LNCaP clone FGC (cell line): Measurements from ENCODE around the gene APOL2.
"Not testable (repeated sequence)": the region's sequence is repeated elsewhere in the genome, so short reads cannot be mapped to it uniquely, and the experiment has no call there.

ENCODE experiments used
- DNase-seq: peaks from one replicate; pipeline ENCODE4 v3.0.0-alpha.2; 2011; ENCODE audit warnings: low read depth
- H3K4me3 ChIP-seq: 2 replicates; pipeline ENCODE4 v1.5.1; 2011; ENCODE audit warnings: mild to moderate bottlenecking, low read depth, low read length, control low read depth
- CTCF ChIP-seq: IDR thresholded peaks from 2 replicates; pipeline ENCODE4 v1.5.1; 2012; ENCODE audit warnings: mild to moderate bottlenecking; ENCODE audit not compliant: control insufficient read depth, insufficient read depth; ENCODE audit errors: extremely low read depth

The APOL2 gene

GRCh38 chr22:36211237-36211861, 28.0 kb downstream of the APOL2 start:
- no peak for TF ChIP-seq CTCF
- no peak for DNase-seq
- H3K4me3 ChIP-seq: no peak overlapping the region

GRCh38 chr22:36210224-36210623, 29.1 kb downstream of the APOL2 start:
- TF ChIP-seq CTCF: no peak
- H3K4me3 ChIP-seq: no peak overlapping the region
- DNase-seq: no peak

GRCh38 chr22:36209488-36209908, 29.8 kb downstream of the APOL2 start:
- not testable (repeated sequence) for H3K4me3 ChIP-seq, DNase-seq

GRCh38 chr22:36208914-36209313, 30.4 kb downstream of the APOL2 start:
- no peak for TF ChIP-seq CTCF
- H3K4me3 ChIP-seq: no peak overlapping the region
- no peak for DNase-seq

GRCh38 chr22:36208162-36208765, 31.1 kb downstream of the APOL2 start:
- no peak for DNase-seq
- no peak for TF ChIP-seq CTCF
- H3K4me3 ChIP-seq: no peak overlapping the region

GRCh38 chr22:36206255-36206654, 33.1 kb downstream of the APOL2 start:
- DNase-seq: no peak

GRCh38 chr22:36205573-36205972, 33.8 kb downstream of the APOL2 start:
- DNase-seq, H3K4me3 ChIP-seq: not testable (repeated sequence)

More at GRCh38 chr22:36206255-36206654, 33.1 kb downstream of the APOL2 start:
- H3K4me3 ChIP-seq: no peak overlapping the region
- TF ChIP-seq CTCF: no peak

GRCh38 chr22:36204632-36205015, 34.7 kb downstream of the APOL2 start:
- no peak for TF ChIP-seq CTCF
- DNase-seq: no peak
- no peak overlapping the region for H3K4me3 ChIP-seq
